Mesothelial cell of epicardium (in vitro differentiated cells): Measurements from ENCODE around the gene SAMD10. TPM values are rescaled to one million over a fixed set of nuclear protein-coding genes. Genes with fewer than 3 reads are reported as not detected.
A peak's percentile ranks its signal among the peaks of the same experiment; 100 is the strongest.

Experiments used
- DNase-seq, 2 experiments: peaks; one replicate each; pipeline ENCODE4 v3.0.0; 2021; ENCODE audit warnings: low spot score in 2 of 2; ENCODE audit not compliant: unreplicated experiment in 2 of 2
- H3K27ac Mint-ChIP-seq: 2 replicates; pipeline ENCODE4 v1.8.0; 2021; ENCODE audit warnings: mixed read lengths
- H3K27me3 Mint-ChIP-seq: 2 replicates; pipeline ENCODE4 v1.8.0; 2021; ENCODE audit warnings: low read depth, mixed read lengths
- H3K36me3 Mint-ChIP-seq: 2 replicates; pipeline ENCODE4 v1.8.0; 2021; ENCODE audit warnings: mixed read lengths
- H3K4me1 Mint-ChIP-seq: 2 replicates; pipeline ENCODE4 v1.8.0; 2021; ENCODE audit warnings: mixed read lengths
- H3K4me3 Mint-ChIP-seq: 2 replicates; pipeline ENCODE4 v1.8.0; 2021; ENCODE audit warnings: mild to moderate bottlenecking, moderate library complexity, mixed read lengths
- H3K9me3 Mint-ChIP-seq: 2 replicates; pipeline ENCODE4 v1.8.0; 2021; ENCODE audit warnings: mixed read lengths
- CTCF ChIP-seq: fragments of 200-600 bp; sonication (generic); IDR thresholded peaks from one replicate; pipeline ENCODE4 v1.5.0; 2021; ENCODE audit warnings: antibody characterized with exemption; ENCODE audit not compliant: unreplicated experiment
- total RNA-seq: library from RNA; stranded (reverse); gene quantifications from 3 replicates; pipeline ENCODE4 v1.2.1, GENCODE V29; 2021

SAMD10 gene
- total RNA-seq, 1 donor from 2014 or later: 11.7 TPM

- no peaks in the 10 kb centered on the region for H3K4me1 Mint-ChIP-seq
- no peak overlapping the region for H3K27ac Mint-ChIP-seq
- peaks cover 22% of the 10 kb centered on the region for H3K36me3 Mint-ChIP-seq
- no peak for DNase-seq
- no peaks in the 10 kb centered on the region for H3K9me3 Mint-ChIP-seq
- no peak overlapping the region for H3K4me3 Mint-ChIP-seq
- no peak for TF ChIP-seq CTCF
- H3K27me3 Mint-ChIP-seq: no peaks in the 10 kb centered on the region
Observed at GRCh38 chr20:63937596-63937995, 41.8 kb downstream of the SAMD10 start.

GRCh38 chr20:63935447-63935846 is 44.0 kb downstream of the SAMD10 start:
- H3K9me3 Mint-ChIP-seq: no peaks in the 10 kb centered on the region
- no peak overlapping the region for H3K4me3 Mint-ChIP-seq
- DNase-seq: no peak
- peaks cover 34% of the 10 kb centered on the region for H3K36me3 Mint-ChIP-seq
- no peak overlapping the region for H3K27ac Mint-ChIP-seq
- TF ChIP-seq CTCF: no peak
- H3K4me1 Mint-ChIP-seq: no peaks in the 10 kb centered on the region
- H3K27me3 Mint-ChIP-seq: no peaks in the 10 kb centered on the region

DNA sequence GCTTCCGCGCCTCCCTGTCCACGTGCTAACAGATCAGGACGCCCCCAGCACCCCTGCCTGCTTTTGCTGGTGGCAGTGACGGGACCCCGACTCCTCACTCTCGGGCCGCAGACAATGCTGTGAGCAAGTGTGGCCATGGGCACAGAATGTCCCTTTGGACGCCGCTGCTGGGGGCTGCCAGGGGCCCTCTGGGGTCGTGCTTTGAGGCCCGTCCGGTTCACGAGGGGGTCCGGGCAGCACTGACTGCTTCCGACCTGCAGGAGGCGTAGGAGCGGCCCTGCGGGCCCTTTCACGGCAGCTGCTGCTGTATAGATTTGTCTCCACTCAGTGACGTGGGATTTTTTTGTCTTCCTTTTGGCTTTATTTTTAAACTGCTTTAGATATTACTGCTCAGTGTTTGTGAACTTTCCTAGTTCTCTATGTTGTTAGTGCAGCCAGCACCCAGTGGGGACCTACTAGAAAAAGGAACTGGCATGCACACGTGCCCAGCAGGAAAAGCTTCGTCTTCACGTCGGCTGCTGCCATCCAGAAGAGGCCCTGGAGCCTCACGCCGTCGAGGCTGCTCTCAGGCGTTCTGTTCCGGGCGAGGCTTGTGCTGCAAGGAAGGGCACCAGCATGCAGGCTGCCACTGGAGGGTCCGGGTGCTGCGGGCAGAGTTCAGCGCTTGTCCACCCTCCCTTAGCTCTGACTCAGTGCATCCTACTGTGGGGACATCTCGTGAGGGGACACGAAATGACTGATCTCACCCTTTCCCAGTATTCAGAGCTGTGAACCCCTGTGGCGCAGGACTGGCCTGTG is 45.0 kb downstream of the SAMD10 start:
- Mint-ChIP-seq H3K4me3 (no peak overlapping the region), H3K27me3 (no peaks in the 10 kb centered on the region), H3K36me3 (peaks cover 38% of the 10 kb centered on the region), H3K9me3 (no peaks in the 10 kb centered on the region), H3K27ac (no peak overlapping the region), H3K4me1 (no peaks in the 10 kb centered on the region)
- TF ChIP-seq CTCF: peak; percentile 18
- no peak for DNase-seq

GRCh38 chr20:63933646-63934045 is 45.8 kb downstream of the SAMD10 start:
- Mint-ChIP-seq H3K36me3 (peaks cover 42% of the 10 kb centered on the region), H3K27me3 (no peaks in the 10 kb centered on the region)

DNA sequence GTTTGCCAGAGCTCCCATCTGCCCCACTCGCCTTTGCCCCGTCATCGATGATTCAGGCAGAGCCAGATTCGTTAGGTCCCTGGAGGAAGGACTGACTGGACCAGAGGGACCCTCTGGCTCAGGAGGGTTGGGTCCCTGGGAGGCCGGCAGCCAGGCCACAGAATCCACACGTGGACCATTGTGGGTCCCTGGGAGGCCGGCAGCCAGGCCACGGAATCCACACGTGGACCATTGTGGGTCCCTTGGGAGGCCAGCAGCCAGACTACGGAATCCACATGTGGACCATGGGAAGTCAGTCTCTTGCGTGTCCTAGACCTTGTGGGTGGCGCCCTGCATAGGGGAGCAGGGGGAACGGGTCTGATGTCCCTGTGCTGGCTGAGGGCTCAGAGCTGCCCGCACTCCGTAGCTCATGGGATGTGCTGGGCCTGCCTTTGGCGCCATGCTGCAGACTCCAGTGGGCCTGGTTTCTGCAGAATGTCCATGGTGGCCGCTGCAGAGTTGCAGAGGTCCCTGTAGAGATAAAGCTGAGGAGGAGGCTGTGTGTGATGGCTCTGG is 46.8 kb downstream of the SAMD10 start:
- TF ChIP-seq CTCF: no peak
- Mint-ChIP-seq H3K36me3 (peaks cover 45% of the 10 kb centered on the region), H3K9me3 (no peaks in the 10 kb centered on the region), H3K27me3 (no peaks in the 10 kb centered on the region), H3K4me3 (no peak overlapping the region), H3K27ac (no peak overlapping the region), H3K4me1 (no peaks in the 10 kb centered on the region)
- DNase-seq: no peak

More at GRCh38 chr20:63933646-63934045, 45.8 kb downstream of the SAMD10 start:
- H3K4me3 Mint-ChIP-seq: no peak overlapping the region
- H3K9me3 Mint-ChIP-seq: no peaks in the 10 kb centered on the region
- H3K27ac Mint-ChIP-seq: no peak overlapping the region
- no peak for TF ChIP-seq CTCF
- DNase-seq: no peak
- H3K4me1 Mint-ChIP-seq: no peaks in the 10 kb centered on the region
